SU-DHL-6 (cell line): ENCODE data around the gene DPYSL4.

Source experiments
- H2AFZ ChIP-seq: fragments of 200-600 bp; sonication (generic); 2 replicates; pipeline ENCODE4 v1.6.1; 2014; ENCODE audit warnings: low read depth, mild to moderate bottlenecking, moderate library complexity, mixed read lengths, antibody characterized with exemption, low read length; ENCODE audit not compliant: severe bottlenecking
- H3F3A ChIP-seq: fragments of 200-600 bp; shearing (Covaris generic); 2 replicates; pipeline ENCODE4 v1.6.0; 2016; ENCODE audit warnings: antibody characterized with exemption, mild to moderate bottlenecking; ENCODE audit not compliant: insufficient read depth
- H3K27ac ChIP-seq: fragments of 200-600 bp; sonication (generic); 2 replicates; pipeline ENCODE4 v1.5.1; 2016; ENCODE audit warnings: low read depth, mild to moderate bottlenecking, low read length, moderate library complexity, mixed read lengths
- H3K27me3 ChIP-seq: fragments of 200-600 bp; sonication (generic), shearing (Covaris generic); 2 replicates; pipeline ENCODE4 v1.6.0; 2014; ENCODE audit warnings: mild to moderate bottlenecking, low read length
- H3K36me3 ChIP-seq: fragments of 200-600 bp; sonication (generic); 2 replicates; pipeline ENCODE4 v1.6.1; 2014; ENCODE audit warnings: mild to moderate bottlenecking, low read length, mixed read lengths
- H3K4me2 ChIP-seq: fragments of 300-600, 200-600 bp; shearing (Covaris generic), sonication (generic); 2 replicates; pipeline ENCODE4 v1.6.0; 2014; ENCODE audit warnings: low read length, low read depth, mild to moderate bottlenecking; ENCODE audit not compliant: poor library complexity, severe bottlenecking
- H3K4me3 ChIP-seq: fragments of 200-600 bp; sonication (generic); 2 replicates; pipeline ENCODE4 v1.5.1; 2014; ENCODE audit warnings: antibody characterized with exemption, low read length, mild to moderate bottlenecking, mixed read lengths; ENCODE audit not compliant: insufficient read depth, poor library complexity, severe bottlenecking
- H3K79me2 ChIP-seq: fragments of 200-600 bp; sonication (generic); 2 replicates; pipeline ENCODE4 v1.6.1; 2014; ENCODE audit warnings: mild to moderate bottlenecking, low read length, moderate library complexity; ENCODE audit not compliant: insufficient read depth
- H3K9ac ChIP-seq: fragments of 200-600 bp; sonication (generic); 2 replicates; pipeline ENCODE4 v1.7.0; 2014; ENCODE audit warnings: mild to moderate bottlenecking, low read length
- H3K9me2 ChIP-seq: fragments of 200-600 bp; sonication (generic); replicated peaks from 2 replicates; pipeline ENCODE4 v1.6.1; 2014; ENCODE audit warnings: low read length; ENCODE audit not compliant: insufficient read depth
- H3K9me3 ChIP-seq: fragments of 200-600 bp; sonication (generic); 2 replicates; pipeline ENCODE4 v1.6.1; 2014; ENCODE audit warnings: low read length, mixed read lengths; ENCODE audit not compliant: insufficient read depth
- H4K20me1 ChIP-seq: fragments of 200-600 bp; sonication (generic); 2 replicates; pipeline ENCODE4 v1.6.1; 2014; ENCODE audit warnings: low read depth, mild to moderate bottlenecking, antibody characterized with exemption, low read length, moderate library complexity, mixed read lengths
- EZH2phosphoT487 ChIP-seq: fragments of 200-600 bp; sonication (generic), shearing (Covaris generic); conservative IDR thresholded peaks from 2 replicates; pipeline ENCODE4 v1.6.1; 2018; ENCODE audit warnings: mild to moderate bottlenecking, antibody characterized with exemption, low read length, moderate library complexity, mixed read lengths
- TF ChIP-seq, protein P1 (sequence below): fragments of 200-600 bp; sonication (generic); IDR thresholded peaks from one replicate; pipeline ENCODE4 v1.5.1; 2017; ENCODE audit warnings: antibody characterized with exemption, mild to moderate bottlenecking, low read length, moderate library complexity; ENCODE audit not compliant: insufficient read depth, poor library complexity, severe bottlenecking

DPYSL4 gene

DNA sequence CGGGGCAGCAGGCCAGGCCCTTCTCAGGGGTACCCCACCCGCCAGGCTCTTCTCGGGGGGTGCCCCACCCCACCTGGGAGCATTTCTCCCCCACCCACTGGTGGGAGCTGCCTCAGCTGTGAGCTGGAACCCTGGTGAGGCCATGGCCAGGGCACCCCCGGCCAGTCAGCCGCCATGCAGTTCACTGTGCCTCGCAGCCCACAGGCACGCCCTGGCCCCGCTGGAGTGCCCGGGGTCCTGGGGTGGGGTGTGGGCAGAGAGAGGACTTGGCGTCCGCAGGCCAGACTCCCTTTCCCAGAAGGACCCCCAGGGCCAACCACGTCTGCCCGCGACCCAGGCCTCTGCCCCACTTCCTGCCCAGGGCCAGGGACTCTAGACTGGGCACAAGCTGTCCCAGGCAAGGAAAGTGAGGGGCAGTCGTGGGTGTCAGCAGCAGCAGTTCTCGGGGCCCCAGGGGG lies 13.1 kb downstream of the DPYSL4 start:
- Histone ChIP-seq H3K9me2 (no peaks in the 10 kb centered on the region), H3K4me2 (no peak overlapping the region), H3F3A (no peaks in the 10 kb centered on the region), H3K4me3 (no peak overlapping the region), H3K9me3 (no peaks in the 10 kb centered on the region), H3K27me3 (no peaks in the 10 kb centered on the region), H2AFZ (no peak overlapping the region), H3K9ac (no peak overlapping the region), H3K36me3 (no peaks in the 10 kb centered on the region), H3K79me2 (no peaks in the 10 kb centered on the region), H3K27ac (no peak overlapping the region), H4K20me1 (no peaks in the 10 kb centered on the region)
- TF ChIP-seq, protein P1, sequence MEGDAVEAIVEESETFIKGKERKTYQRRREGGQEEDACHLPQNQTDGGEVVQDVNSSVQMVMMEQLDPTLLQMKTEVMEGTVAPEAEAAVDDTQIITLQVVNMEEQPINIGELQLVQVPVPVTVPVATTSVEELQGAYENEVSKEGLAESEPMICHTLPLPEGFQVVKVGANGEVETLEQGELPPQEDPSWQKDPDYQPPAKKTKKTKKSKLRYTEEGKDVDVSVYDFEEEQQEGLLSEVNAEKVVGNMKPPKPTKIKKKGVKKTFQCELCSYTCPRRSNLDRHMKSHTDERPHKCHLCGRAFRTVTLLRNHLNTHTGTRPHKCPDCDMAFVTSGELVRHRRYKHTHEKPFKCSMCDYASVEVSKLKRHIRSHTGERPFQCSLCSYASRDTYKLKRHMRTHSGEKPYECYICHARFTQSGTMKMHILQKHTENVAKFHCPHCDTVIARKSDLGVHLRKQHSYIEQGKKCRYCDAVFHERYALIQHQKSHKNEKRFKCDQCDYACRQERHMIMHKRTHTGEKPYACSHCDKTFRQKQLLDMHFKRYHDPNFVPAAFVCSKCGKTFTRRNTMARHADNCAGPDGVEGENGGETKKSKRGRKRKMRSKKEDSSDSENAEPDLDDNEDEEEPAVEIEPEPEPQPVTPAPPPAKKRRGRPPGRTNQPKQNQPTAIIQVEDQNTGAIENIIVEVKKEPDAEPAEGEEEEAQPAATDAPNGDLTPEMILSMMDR = no peak
- no peak for TF ChIP-seq EZH2phosphoT487

GRCh38 chr10:132200344-132201110 lies 13.8 kb downstream of the DPYSL4 start:
- Histone ChIP-seq H3K4me3 (no peak overlapping the region), H3K79me2 (no peaks in the 10 kb centered on the region), H3K9ac (no peak overlapping the region), H4K20me1 (no peaks in the 10 kb centered on the region), H3K4me2 (no peak overlapping the region), H3K9me3 (no peaks in the 10 kb centered on the region), H2AFZ (no peak overlapping the region), H3F3A (no peaks in the 10 kb centered on the region), H3K27me3 (no peaks in the 10 kb centered on the region), H3K9me2 (no peaks in the 10 kb centered on the region), H3K36me3 (no peaks in the 10 kb centered on the region), H3K27ac (no peak overlapping the region)
- TF ChIP-seq EZH2phosphoT487 = no peak
- TF ChIP-seq, protein P1 = no peak

DNA sequence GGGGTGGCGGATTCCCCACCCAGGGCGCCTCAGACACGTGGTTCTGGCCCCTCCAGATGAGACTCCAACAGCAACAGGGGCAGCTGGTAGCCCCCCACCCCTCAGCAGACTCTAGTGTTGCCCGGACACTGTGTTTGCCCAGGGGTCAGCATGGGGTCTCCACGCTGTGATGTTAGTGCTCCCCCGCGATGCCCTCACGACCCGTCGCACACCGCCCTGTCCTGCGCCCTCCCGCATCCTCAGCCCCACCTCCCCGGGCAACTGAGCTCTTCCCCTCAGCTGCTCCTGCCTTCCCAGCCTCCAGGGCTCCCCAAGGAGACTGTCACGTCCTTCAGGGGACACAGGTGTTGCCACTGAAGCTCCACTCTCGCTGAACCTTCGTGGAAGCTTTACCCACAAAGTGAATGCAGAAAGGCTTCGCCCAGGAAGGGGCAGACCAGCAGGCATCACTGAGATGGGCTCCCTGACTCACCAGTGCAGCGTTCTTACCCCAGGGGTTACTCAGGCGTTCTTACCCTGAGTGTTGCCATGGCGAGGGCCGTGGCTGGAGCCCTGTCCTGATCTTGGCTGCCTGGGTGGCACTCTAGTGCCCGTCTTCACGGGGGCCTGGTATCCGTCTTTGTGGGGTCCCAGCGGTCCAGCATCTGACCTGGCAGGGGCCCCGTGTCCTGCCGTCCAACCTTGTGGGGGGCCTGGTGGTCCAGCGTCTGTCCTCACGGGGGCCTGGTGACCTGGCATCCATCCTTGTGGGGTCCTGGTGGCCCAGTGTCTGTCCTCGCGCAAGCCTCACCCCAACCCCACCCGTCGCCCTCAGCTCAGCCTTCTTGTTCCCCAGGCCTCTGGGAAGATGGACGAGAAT lies 14.6 kb downstream of the DPYSL4 start:
- no peaks in the 10 kb centered on the region for H3K9me2 ChIP-seq
- TF ChIP-seq EZH2phosphoT487 = no peak
- TF ChIP-seq, protein P1 = no peak
- H3F3A ChIP-seq = no peaks in the 10 kb centered on the region
- no peak overlapping the region for H3K4me3 ChIP-seq
- no peaks in the 10 kb centered on the region for H3K36me3 ChIP-seq
- H3K4me2 ChIP-seq = no peak overlapping the region
- no peak overlapping the region for H2AFZ ChIP-seq
- H3K9ac ChIP-seq = no peak overlapping the region
- H3K27ac ChIP-seq = no peak overlapping the region
- no peaks in the 10 kb centered on the region for H3K79me2 ChIP-seq
- H4K20me1 ChIP-seq = no peaks in the 10 kb centered on the region
- H3K9me3 ChIP-seq = no peaks in the 10 kb centered on the region
- no peaks in the 10 kb centered on the region for H3K27me3 ChIP-seq
